A673 (cell line): ENCODE data around the gene CCT3. TPM values are rescaled to one million over a fixed set of nuclear protein-coding genes. Genes with fewer than 3 reads are reported as not detected.

Experiments
- BruUV-seq: library from RNA; stranded (reverse); fragments of 400-500 nt; replicated peaks from 2 replicates; lab custom pipeline; 2021; lab: Mats Ljungman, UMichigan
- CTCF ChIA-PET: fragments of 300-600 bp; sonication (Branson Sonifier 250); formaldehyde crosslinking; loops from one replicate; lab custom pipeline; 2022; ENCODE audit warnings: antibody characterized with exemption; lab: Charles Lee
- POLR2A ChIA-PET: fragments of 300-600 bp; sonication (Branson Sonifier 250); formaldehyde crosslinking; loops from one replicate; lab custom pipeline; 2022; ENCODE audit warnings: antibody characterized with exemption; ENCODE audit not compliant: low non-redundant PET; lab: Charles Lee
- DNase-seq: peaks from one replicate; pipeline ENCODE4 v3.0.0-alpha.2; 2015; ENCODE audit warnings: low spot score
- H3K27ac ChIP-seq: fragments of 200-600 bp; sonication (generic); 2 replicates; pipeline ENCODE4 v1.5.1; 2016; ENCODE audit warnings: mixed run types, low read depth, mild to moderate bottlenecking, mixed read lengths, antibody characterized with exemption, low read length; ENCODE audit not compliant: poor library complexity, severe bottlenecking
- H3K27me3 ChIP-seq: fragments of 200-600 bp; sonication (generic); replicated peaks from 2 replicates; pipeline ENCODE4 v1.6.1; 2017; ENCODE audit warnings: mixed run types, low read depth, mild to moderate bottlenecking, mixed read lengths, antibody characterized with exemption, low read length; ENCODE audit not compliant: insufficient read depth, poor library complexity
- H3K36me3 ChIP-seq: fragments of 200-600 bp; sonication (generic); 2 replicates; pipeline ENCODE4 v1.6.1; 2016; ENCODE audit warnings: mixed run types, mild to moderate bottlenecking, mixed read lengths, antibody characterized with exemption, low read length; ENCODE audit not compliant: insufficient read depth, poor library complexity, severe bottlenecking
- H3K4me1 ChIP-seq: fragments of 200-600 bp; sonication (generic); 2 replicates; pipeline ENCODE4 v1.6.1; 2017; ENCODE audit warnings: mixed run types, mild to moderate bottlenecking, mixed read lengths, antibody characterized with exemption, low read length; ENCODE audit not compliant: insufficient read depth, poor library complexity, severe bottlenecking
- H3K4me3 ChIP-seq: fragments of 200-600 bp; sonication (generic); 2 replicates; pipeline ENCODE4 v1.5.1; 2016; ENCODE audit warnings: low read depth, mixed run types, mild to moderate bottlenecking, mixed read lengths, low read length; ENCODE audit not compliant: poor library complexity, severe bottlenecking
- H3K9me3 ChIP-seq: fragments of 200-600 bp; sonication (generic); 2 replicates; pipeline ENCODE4 v1.6.1; 2016; ENCODE audit warnings: mixed run types, low read depth, mild to moderate bottlenecking, mixed read lengths, antibody characterized with exemption, low read length; ENCODE audit not compliant: poor library complexity, severe bottlenecking
- CTCF ChIP-seq: fragments of 300-800, 200-600 bp; sonication (generic); conservative IDR thresholded peaks from 2 replicates; pipeline ENCODE4 v1.5.1; 2017; ENCODE audit warnings: low read depth, mild to moderate bottlenecking, antibody characterized with exemption, low read length, moderate library complexity, mixed read lengths
- EZH2 ChIP-seq: fragments of 200-600 bp; sonication (generic); IDR thresholded peaks from 2 replicates; pipeline ENCODE4 v1.6.1; 2017; ENCODE audit warnings: borderline replicate concordance, low read depth, mild to moderate bottlenecking, mixed read lengths, antibody characterized with exemption, low read length; ENCODE audit not compliant: poor library complexity, severe bottlenecking
- intact Hi-C: fragments of 100-400 bp; cut with micrococcal nuclease; formaldehyde crosslinking; loops from one replicate; pipeline ENCODE4 v1.10.0; 2022; ENCODE audit not compliant: unreplicated experiment
- total RNA-seq: library from RNA; stranded (reverse); gene quantifications from 2 replicates; pipeline ENCODE4 v1.2.3, GENCODE V29; 2021

Gene CCT3
- total RNA-seq, 1 experiment from 2014 or later, result 678 TPM

DNA sequence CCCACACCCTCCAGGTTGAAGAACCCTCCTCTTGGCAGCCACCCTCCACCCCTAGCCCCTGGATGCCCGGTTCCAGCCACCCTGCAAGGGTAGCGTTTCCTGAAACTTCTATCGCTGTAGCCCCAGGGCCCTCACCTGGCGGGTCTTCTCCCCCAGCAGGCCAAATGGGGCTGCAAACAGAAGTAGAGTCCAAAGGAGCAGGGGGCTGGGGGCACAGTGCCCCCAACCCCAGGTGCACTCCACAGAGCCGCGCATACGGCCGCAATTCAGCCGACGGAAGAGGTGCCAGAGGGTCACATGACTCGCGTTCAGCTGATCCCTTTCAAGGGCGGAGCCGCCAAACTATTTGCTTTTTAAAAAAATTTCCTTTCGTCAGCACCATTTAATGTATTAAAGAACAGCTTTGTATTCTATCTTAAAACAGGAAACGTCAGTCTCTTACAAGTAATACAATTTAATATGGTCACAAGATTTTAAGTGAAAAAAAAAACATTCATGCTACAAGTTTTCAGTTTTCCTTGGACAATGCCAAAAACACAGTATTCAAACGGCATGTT is 42.6 kb downstream of the CCT3 start, which contains the start of gene GLMP:
Gene GLMP (minus strand): TSS at position 289 of the 557 bp plus-strand sequence. CDS start 34 bp downstream, at position 255.
- ChIA-PET POLR2A (no interaction called here), CTCF (interaction anchor here (0.6 to 0.7 kb wide), 2 partner anchors 8 to 64 kb away, joined by 4 read pairs; no protein-coding TSS in a partner anchor)
- H3K27me3 ChIP-seq, result no peaks in the 10 kb centered on the region
- TF ChIP-seq CTCF, result no peak
- TF ChIP-seq EZH2, result no peak
- H3K36me3 ChIP-seq, result peaks cover 3% of the 10 kb centered on the region
- BruUV-seq, result no TSS peak
- intact Hi-C loops, result no loop called here
- H3K9me3 ChIP-seq, result no peaks in the 10 kb centered on the region
- peak; percentile 68 for DNase-seq
- H3K27ac ChIP-seq, result peak within 1 kb of the TSS; percentile 56
- peaks cover 6% of the 10 kb centered on the region for H3K4me1 ChIP-seq
- H3K4me3 ChIP-seq, result peak within 1 kb of the TSS; percentile 59

DNA sequence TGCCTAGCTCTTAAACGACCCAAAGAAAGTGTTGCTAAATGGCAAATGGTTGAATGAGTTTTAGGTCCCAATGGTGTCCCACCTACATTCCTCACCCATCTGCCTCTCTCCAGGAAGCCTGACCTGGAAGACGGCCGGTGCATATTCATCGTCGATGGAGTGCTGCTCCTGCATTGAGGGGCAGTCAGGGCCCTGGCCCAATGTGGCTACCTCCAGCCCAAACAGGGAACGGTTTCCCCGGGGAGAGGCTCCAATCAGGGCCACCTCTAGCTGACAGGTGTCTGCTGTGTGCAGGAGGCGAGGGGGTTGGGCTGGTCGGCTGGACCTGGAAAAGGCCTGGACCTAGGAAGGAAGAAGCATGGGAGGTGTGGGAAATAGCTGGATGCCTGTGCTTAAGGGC is 44.2 kb downstream of the CCT3 start:
- Histone ChIP-seq H3K36me3 (peaks cover 3% of the 10 kb centered on the region), H3K27me3 (no peaks in the 10 kb centered on the region), H3K4me1 (peaks cover 6% of the 10 kb centered on the region), H3K4me3 (no peak overlapping the region), H3K27ac (no peak overlapping the region), H3K9me3 (no peaks in the 10 kb centered on the region)
- CTCF ChIA-PET, result no interaction called here
- DNase-seq, result no peak
- POLR2A ChIA-PET, result no interaction called here
- no peak for TF ChIP-seq EZH2
- TF ChIP-seq CTCF, result no peak
- intact Hi-C loops, result no loop called here
- no TSS peak for BruUV-seq

GRCh38 chr1:156293098-156293434 is 45.0 kb downstream of the CCT3 start:
- Histone ChIP-seq H3K4me3 (no peak overlapping the region), H3K4me1 (peaks cover 6% of the 10 kb centered on the region), H3K27me3 (no peaks in the 10 kb centered on the region), H3K36me3 (peaks cover 3% of the 10 kb centered on the region), H3K9me3 (no peaks in the 10 kb centered on the region), H3K27ac (no peak overlapping the region)
- BruUV-seq, result no TSS peak
- DNase-seq, result no peak
- intact Hi-C loops, result no loop called here
- TF ChIP-seq EZH2, result no peak
- TF ChIP-seq CTCF, result no peak
- ChIA-PET POLR2A (no interaction called here), CTCF (no interaction called here)
